Small intestine (tissue), 7 donors: ENCODE results near the gene KRT75. TPM values are rescaled to one million over a fixed set of nuclear protein-coding genes. Genes with fewer than 3 reads are reported as not detected.

ENCODE experiments used
- DNase-seq, 2 donors: peaks; one replicate each; pipeline versions ENCODE4 v3.0.0 to v3.0.0-alpha.2; 2013
- FAIRE-seq: peaks from 2 replicates; lab custom pipeline; 2012; peaks lifted over from hg19 to GRCh38; lab: Jason Lieb, UNC
- H3K27ac ChIP-seq, 3 donors: one replicate each; pipeline ENCODE4 v1.5.1; 2013; ENCODE audit warnings: low read length in 2 of 3, mild to moderate bottlenecking in 2 of 3, control low read depth in 1 of 3, inconsistent platforms in 1 of 3, low read depth in 1 of 3, moderate library complexity in 1 of 3
- H3K27me3 ChIP-seq, 3 donors: one replicate each; pipeline ENCODE4 v1.6.1; 2013; ENCODE audit warnings: low read length in 3 of 3, inconsistent platforms in 1 of 3; ENCODE audit not compliant: control insufficient read depth in 3 of 3, insufficient read depth in 3 of 3
- H3K36me3 ChIP-seq, 3 donors: one replicate each; pipeline ENCODE4 v1.6.1; 2013; ENCODE audit warnings: low read length in 3 of 3, inconsistent platforms in 1 of 3, low read depth in 1 of 3, mild to moderate bottlenecking in 1 of 3, moderate library complexity in 1 of 3; ENCODE audit not compliant: control insufficient read depth in 3 of 3, insufficient read depth in 2 of 3
- H3K4me1 ChIP-seq, 3 donors: one replicate each; pipeline ENCODE4 v1.6.1; 2013; ENCODE audit warnings: low read length in 2 of 3, inconsistent platforms in 1 of 3, low read depth in 1 of 3, mild to moderate bottlenecking in 1 of 3, moderate library complexity in 1 of 3; ENCODE audit not compliant: control insufficient read depth in 3 of 3, insufficient read depth in 2 of 3
- H3K4me3 ChIP-seq, 3 donors: one replicate each; pipeline ENCODE4 v1.5.1; 2013; ENCODE audit warnings: low read length in 3 of 3, control low read depth in 1 of 3, inconsistent platforms in 1 of 3, low read depth in 1 of 3, mild to moderate bottlenecking in 1 of 3, moderate library complexity in 1 of 3
- H3K9me3 ChIP-seq, 2 donors: one replicate each; pipeline ENCODE4 v1.6.1; 2013; ENCODE audit warnings: low read depth in 1 of 2, low read length in 1 of 2; ENCODE audit not compliant: control insufficient read depth in 2 of 2, insufficient read depth in 1 of 2
- WGBS, 3 donors: extraction: QIAGEN DNeasy Blood & Tissue Kit; methylation state at CpG; one replicate each; pipeline ENCODE4 v1.1.7; 2013; 5-methylcytosine and 5-hydroxymethylcytosine counted together
- polyA plus RNA-seq, 4 donors: library from polyadenylated mRNA; stranded (reverse) in 3 of 4; unstranded in 1 of 4; fragments of 200-250 nt in 3 of 4; fragments of 120-200 nt in 1 of 4; gene quantifications; one replicate each; pipeline versions ENCODE4 v1.2.1 to v1.2.3, GENCODE V29; 2013
- donor health status: healthy with polysubstance abuse.
- donor health status: control.
- donor health status: control.
- donor health status: Bipolar disorder and iron deficiency.
- donor health status: healthy.

KRT75 gene
- polyA plus RNA-seq, 4 donors = 0.01 TPM; not detected in 3

DNA sequence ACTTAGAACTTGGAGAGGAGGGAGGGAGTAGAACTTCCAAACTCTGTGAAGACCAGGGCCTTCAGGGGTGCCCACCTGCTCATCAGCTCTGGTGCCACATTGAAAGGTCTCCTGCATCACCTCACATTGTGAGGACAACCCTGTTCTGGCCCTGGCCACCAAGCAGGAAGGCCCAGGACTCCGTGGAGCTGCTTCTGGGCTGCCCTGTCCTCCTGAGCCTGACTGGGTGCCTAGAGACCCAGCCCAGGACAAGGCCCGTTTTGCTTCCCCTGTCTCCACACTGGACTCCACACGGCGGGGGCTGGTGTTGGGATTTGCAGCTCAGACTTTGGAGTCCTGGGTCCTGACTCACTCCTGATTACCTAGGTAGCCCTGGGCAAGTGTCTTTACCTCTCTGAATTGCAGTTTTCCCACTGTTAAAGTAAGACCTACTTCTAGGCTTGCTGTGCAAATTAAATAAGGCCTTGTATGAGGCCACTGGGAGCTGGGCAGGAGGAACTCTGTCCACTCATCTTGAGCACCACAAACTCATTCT is 15.5 kb downstream of the KRT75 start:
- H3K27me3 ChIP-seq = peaks cover 0 to 3% (median 0%) of the 10 kb centered on the region in 3 donors
- 82 to 87% (median 83%) methylated on average over 4 of the region's 4 CpGs for WGBS, 3 donors
- DNase-seq = no peak
- no peak overlapping the region for H3K27ac ChIP-seq
- H3K9me3 ChIP-seq = no peaks in the 10 kb centered on the region
- H3K4me3 ChIP-seq = no peak overlapping the region
- no peaks in the 10 kb centered on the region for H3K4me1 ChIP-seq
- H3K36me3 ChIP-seq = no peaks in the 10 kb centered on the region
- FAIRE-seq = no peak

GRCh38 chr12:52417740-52418139 is 16.4 kb downstream of the KRT75 start:
- no peaks in the 10 kb centered on the region for H3K4me1 ChIP-seq
- FAIRE-seq (no peak), DNase-seq (no peak)
- WGBS, 3 donors = 43 to 69% (median 57%) methylated on average over 2 of the region's 2 CpGs
- no peaks in the 10 kb centered on the region for H3K36me3 ChIP-seq
- peak overlapping the region in 1 of 3 donors; percentile 37 for H3K27ac ChIP-seq
- H3K4me3 ChIP-seq = no peak overlapping the region
- no peaks in the 10 kb centered on the region for H3K9me3 ChIP-seq
- peaks cover 0 to 3% (median 0%) of the 10 kb centered on the region in 3 donors for H3K27me3 ChIP-seq

- 77 to 88% (median 83%) methylated on average over 1 of the region's 1 CpG for WGBS, 3 donors
- no peaks in the 10 kb centered on the region for H3K36me3 ChIP-seq
- no peak for FAIRE-seq
- H3K4me1 ChIP-seq = no peaks in the 10 kb centered on the region
- H3K9me3 ChIP-seq = no peaks in the 10 kb centered on the region
- H3K27ac ChIP-seq = peak overlapping the region in 1 of 3 donors; percentile 51
- no peak overlapping the region for H3K4me3 ChIP-seq
- DNase-seq = no peak
- H3K27me3 ChIP-seq = peaks cover 0 to 3% (median 0%) of the 10 kb centered on the region in 3 donors
Observed at GRCh38 chr12:52416795-52417194, 17.4 kb downstream of the KRT75 start.

DNA sequence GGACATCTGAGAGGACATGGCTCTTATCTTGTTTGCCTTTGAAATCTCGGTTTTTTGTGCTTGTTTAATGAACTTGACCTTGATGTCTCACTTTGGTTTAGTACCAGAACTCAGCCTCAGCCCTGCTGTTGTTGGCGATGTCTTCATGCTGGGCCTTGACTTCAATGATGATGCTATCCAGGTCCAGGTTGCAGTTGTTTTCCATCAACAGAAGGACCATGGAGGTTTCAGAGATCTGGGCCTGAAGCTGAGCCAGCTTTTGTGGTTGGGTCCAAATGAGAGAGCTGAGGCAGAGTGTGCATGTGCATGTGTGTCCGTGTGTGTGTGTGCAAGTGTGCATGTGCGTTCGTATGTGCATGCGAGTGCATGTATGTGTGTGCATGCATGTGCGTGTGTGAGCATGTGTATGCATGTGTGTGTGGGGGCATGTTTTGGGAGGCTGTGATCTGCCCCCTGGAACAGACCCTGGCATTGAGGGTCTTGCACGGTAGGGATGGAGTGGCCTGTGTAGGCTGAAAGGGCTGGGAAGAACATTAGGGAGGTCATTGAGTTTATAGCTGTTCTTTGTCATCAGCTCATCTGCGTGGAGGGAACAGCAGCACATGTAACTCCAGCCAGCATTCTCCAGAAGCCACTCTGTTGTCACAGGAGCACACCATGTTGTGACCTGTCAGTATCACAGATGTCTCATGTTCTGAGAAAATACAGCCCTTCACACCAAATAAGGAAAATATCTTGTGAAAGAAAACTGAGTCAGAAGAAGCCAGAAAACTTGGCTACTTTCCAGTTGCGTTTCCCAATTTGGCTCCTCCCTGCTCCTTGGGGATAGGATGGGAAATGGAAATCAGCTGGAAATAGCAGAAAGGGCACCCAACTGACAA is 18.1 kb downstream of the KRT75 start:
- DNase-seq = no peak
- no peak for FAIRE-seq
- Histone ChIP-seq H3K36me3 (no peaks in the 10 kb centered on the region), H3K9me3 (no peaks in the 10 kb centered on the region), H3K4me1 (no peaks in the 10 kb centered on the region), H3K27me3 (no peaks in the 10 kb centered on the region), H3K27ac (peak overlapping the region in 1 of 3 donors; percentile 30), H3K4me3 (no peak overlapping the region)
- WGBS, 3 donors = 63 to 68% (median 64%) methylated on average over 10 of the region's 10 CpGs

DNA sequence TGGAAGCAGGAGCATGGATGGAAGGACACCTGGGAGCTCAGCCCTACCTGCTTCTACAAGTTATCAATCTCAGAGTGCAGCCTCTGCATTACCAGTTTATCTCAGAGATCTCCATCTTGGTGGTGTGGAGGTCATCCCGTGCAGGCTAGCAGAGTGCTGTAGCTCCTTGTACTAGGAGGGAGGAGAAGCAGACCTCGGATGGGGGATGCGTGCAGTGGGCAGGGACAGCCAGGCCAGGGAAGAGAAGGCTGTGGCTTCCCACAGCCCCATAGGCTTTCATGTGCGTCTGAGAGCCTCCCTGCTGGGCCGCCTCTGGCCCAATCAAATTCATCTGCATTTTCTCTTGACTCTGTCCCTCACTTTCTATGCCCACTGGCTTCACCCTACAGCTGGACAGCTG is 19.2 kb downstream of the KRT75 start:
- no peaks in the 10 kb centered on the region for H3K4me1 ChIP-seq
- H3K9me3 ChIP-seq = no peaks in the 10 kb centered on the region
- no peak overlapping the region for H3K27ac ChIP-seq
- no peaks in the 10 kb centered on the region for H3K27me3 ChIP-seq
- WGBS, 3 donors = 70 to 83% (median 76%) methylated on average over 5 of the region's 5 CpGs
- no peak for FAIRE-seq
- no peaks in the 10 kb centered on the region for H3K36me3 ChIP-seq
- H3K4me3 ChIP-seq = no peak overlapping the region
- DNase-seq = no peak

DNA sequence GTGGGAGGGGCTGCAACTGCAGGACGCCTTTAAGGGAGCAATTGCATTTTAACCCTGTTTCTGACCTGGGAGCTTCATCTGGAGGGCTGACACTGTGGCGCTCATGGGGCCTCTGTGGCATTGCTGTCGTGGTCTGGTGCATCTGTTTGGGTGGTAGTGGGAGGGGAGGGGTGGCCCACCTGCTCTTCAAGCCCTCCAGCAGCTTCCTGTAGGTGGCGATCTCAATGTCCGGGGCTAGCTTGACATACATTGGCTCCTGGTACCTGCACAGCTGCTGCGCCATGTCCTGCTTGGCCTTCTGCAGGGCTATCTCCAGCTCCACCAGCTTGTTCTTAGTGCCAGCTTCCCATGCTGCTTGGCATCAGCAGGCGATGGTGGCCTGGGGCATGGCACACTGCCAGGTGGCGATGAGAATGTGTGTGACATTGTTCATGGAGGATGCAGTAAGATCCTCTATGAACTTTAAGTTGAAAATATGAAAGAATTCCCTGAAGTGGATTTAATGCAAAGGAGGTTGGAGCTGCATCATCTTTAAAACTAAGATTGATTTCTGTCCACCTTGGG is 20.3 kb downstream of the KRT75 start:
- FAIRE-seq (no peak), DNase-seq (no peak)
- H3K27me3 ChIP-seq = no peaks in the 10 kb centered on the region
- no peak overlapping the region for H3K4me3 ChIP-seq
- no peaks in the 10 kb centered on the region for H3K36me3 ChIP-seq
- H3K27ac ChIP-seq = no peak overlapping the region
- 68 to 75% (median 69%) methylated on average over 8 of the region's 8 CpGs for WGBS, 3 donors
- no peaks in the 10 kb centered on the region for H3K9me3 ChIP-seq
- no peaks in the 10 kb centered on the region for H3K4me1 ChIP-seq

GRCh38 chr12:52413202-52413601 is 21.0 kb downstream of the KRT75 start:
- FAIRE-seq = no peak

GRCh38 chr12:52411815-52412214 is 22.4 kb downstream of the KRT75 start:
- no peaks in the 10 kb centered on the region for H3K9me3 ChIP-seq
- FAIRE-seq (no peak), DNase-seq (no peak)
- H3K4me3 ChIP-seq = no peak overlapping the region
- H3K36me3 ChIP-seq = no peaks in the 10 kb centered on the region
- no peak overlapping the region for H3K27ac ChIP-seq
- 80 to 83% (median 83%) methylated on average over 10 of the region's 10 CpGs for WGBS, 3 donors
- no peaks in the 10 kb centered on the region for H3K27me3 ChIP-seq
- H3K4me1 ChIP-seq = no peaks in the 10 kb centered on the region

More at GRCh38 chr12:52413202-52413601, 21.0 kb downstream of the KRT75 start:
- Histone ChIP-seq H3K27ac (no peak overlapping the region), H3K27me3 (no peaks in the 10 kb centered on the region), H3K9me3 (no peaks in the 10 kb centered on the region), H3K4me1 (no peaks in the 10 kb centered on the region), H3K4me3 (no peak overlapping the region), H3K36me3 (no peaks in the 10 kb centered on the region)
- WGBS, 3 donors = 45 to 53% (median 45%) methylated on average over 4 of the region's 4 CpGs
- DNase-seq = no peak
